GM12874 (cell line): ENCODE results near the gene BBS9.

Source experiments
- TF ChIP-seq, protein P1 (sequence below): IDR thresholded peaks from 2 replicates; pipeline ENCODE4 v1.5.1; 2011; ENCODE audit warnings: low read depth, mild to moderate bottlenecking, control low read depth, low read length, moderate library complexity; ENCODE audit not compliant: insufficient read depth

BBS9 gene

GRCh38 chr7:33379891-33380525 is 250.6 kb downstream of the BBS9 start:
- TF ChIP-seq, protein P1, sequence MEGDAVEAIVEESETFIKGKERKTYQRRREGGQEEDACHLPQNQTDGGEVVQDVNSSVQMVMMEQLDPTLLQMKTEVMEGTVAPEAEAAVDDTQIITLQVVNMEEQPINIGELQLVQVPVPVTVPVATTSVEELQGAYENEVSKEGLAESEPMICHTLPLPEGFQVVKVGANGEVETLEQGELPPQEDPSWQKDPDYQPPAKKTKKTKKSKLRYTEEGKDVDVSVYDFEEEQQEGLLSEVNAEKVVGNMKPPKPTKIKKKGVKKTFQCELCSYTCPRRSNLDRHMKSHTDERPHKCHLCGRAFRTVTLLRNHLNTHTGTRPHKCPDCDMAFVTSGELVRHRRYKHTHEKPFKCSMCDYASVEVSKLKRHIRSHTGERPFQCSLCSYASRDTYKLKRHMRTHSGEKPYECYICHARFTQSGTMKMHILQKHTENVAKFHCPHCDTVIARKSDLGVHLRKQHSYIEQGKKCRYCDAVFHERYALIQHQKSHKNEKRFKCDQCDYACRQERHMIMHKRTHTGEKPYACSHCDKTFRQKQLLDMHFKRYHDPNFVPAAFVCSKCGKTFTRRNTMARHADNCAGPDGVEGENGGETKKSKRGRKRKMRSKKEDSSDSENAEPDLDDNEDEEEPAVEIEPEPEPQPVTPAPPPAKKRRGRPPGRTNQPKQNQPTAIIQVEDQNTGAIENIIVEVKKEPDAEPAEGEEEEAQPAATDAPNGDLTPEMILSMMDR: no peak

DNA sequence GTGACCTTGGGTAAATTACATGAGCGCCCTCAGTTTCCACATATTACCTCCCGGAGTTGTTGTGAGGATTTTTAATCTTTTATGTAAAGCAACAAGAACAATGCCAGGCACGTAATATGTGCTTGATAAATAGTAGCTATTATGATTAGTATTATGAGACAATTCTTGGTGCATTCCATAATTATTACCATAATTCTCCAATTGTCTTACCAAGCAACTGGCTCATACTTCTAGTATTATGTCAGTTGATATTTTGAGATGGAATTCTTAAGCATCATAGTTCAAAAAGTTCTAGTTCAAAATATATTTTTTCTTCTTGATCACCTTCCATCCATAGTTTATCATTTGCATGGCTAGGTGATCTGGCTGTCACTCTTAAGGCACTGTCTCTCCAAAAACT is 259.0 kb downstream of the BBS9 start:
- TF ChIP-seq, protein P1: no peak

DNA sequence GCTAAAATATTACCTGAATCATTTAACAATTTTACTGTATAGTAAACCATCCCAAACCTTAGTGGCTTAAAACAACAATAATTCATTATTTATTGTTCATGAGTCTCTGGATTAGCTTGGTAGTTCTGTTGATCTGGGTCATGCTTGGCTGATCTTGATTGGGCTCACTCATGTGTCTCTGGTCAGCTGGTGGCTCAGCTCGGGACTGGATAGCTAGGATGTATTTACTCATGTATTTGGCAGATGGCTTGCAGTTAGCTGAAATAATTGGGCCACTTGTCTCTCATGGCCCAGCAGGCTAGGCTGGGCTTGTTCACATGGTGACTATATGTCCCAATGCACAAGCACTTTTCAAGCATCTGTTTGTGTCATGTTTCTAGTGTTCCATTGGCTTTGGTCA is 262.8 kb downstream of the BBS9 start:
- TF ChIP-seq, protein P1: no peak

DNA sequence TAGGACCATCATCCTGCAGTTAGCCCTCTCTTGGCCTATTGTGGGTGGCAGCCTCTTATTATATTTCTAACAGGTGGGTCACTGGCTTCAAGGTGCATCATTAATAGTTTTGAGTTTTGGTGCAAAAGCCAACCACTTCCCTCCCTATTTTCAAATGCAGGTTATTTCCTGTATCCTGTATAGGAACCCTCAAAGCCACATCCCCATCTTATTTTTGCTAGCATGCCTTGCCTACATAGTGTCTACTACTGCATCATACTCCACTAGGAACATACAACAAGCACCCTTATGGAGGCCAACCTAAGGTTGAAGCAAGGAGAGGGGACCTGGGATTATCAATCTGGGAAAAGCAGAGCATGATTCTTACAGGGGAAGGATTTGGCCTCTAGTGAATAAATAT is 264.4 kb downstream of the BBS9 start:
- TF ChIP-seq, protein P1: no peak

GRCh38 chr7:33395340-33395739 is 266.0 kb downstream of the BBS9 start:
- TF ChIP-seq, protein P1: no peak

- TF ChIP-seq, protein P1: no peak
Observed at GRCh38 chr7:33399528-33400213, 270.3 kb downstream of the BBS9 start.

DNA sequence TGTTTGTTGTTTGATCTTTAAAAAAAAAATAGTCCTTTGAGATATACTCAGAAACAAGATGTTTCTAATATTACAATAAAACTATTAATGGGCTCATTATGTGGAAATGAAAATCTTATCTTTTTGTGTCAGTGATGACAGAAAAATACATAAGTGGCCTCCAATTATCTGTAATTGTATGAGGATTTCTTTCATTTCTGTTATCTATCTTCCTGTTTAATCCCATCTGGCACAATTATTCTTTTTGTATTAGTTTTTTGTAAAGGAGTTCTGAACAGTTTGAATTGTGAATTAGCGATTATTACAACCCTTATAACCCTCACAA is 270.8 kb downstream of the BBS9 start:
- TF ChIP-seq, protein P1: no peak
